NCI-H446 treated with DMSO at 0.1 percent for 48 hours (cell line): ENCODE measurements around the gene ZNF709.
"Not testable (repeated sequence)": the region's sequence is repeated elsewhere in the genome, so short reads cannot be mapped to it uniquely, and the experiment has no call there.

Experiments
- DNase-seq: peaks from one replicate; lab custom pipeline; 2025; lab: John Stamatoyannopoulos, UW

Gene ZNF709

DNA sequence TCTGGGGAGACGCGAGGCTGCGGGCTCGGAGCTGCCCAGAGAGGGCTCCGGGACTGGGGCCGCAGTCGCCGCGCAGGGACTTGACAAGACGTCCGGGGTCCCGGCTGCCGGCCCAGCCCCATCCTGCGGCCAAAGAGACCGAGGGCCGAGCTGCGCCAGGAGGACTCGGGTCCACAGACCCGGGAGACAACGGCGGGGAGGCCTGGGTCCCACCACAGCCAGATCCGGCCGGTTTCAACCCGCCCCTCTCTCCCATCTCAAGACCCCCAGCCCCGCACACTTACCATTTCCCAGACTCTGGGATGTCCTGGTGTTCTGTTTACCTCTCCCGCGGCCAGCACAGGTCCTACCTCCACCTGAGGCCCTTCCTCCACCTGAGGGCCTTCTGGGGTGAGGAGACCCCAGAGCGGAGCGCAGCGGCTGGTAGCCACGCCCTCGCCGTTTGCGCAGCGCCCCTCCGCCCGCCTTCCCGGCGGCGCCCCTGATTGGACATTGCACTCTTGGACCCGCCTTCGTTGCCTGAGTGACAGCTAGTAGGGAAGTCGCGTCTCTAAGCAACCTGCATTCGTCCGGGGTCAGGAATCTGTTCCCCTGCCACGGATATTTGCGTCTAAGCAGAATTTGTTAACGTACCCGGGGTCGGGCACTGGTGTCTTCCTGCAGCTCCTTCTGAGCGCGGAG, at the start of gene ZNF709:
Gene ZNF709 (minus strand): TSS at position 446 of the 681 bp plus-strand sequence. CDS start 159 bp downstream, at position 287.
- DNase-seq = peak; percentile 63

DNA sequence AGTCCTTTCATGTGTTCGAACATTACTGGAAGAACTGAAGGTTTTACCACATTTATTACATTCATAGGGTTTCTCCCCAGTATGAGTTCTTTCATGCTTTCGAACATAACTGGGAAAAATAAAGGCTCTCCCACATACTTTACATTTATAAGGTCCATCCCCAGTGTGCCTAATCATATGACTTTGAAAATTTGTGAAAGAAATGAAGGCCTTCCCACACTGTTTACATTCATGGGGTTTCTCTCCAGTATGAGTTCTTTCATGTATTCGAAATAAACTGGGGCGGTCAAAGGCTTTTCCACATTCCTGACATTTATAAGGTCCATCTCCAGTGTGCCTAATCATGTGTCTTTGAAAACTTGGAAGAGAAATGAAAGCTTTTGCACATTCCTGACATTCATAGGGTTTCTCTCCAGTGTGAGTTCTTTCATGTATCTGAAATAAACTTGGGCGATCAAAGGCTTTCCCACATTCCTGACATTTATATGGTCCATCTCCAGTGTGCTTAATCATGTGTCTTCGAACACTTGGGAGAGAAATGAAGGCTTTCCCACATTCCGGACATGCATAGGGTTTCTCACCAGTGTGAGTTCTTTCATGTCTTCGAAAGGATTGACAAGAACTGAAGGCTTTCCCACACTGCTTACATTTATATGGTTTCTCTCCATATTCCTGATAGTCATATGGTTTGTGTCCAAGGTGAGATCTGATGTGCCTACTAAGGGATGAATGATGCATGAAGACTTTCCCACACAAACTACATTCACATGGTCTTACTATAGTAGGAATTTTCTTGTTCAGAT, 42.6 kb upstream of the ZNF709 start:
- DNase-seq = no peak

DNA sequence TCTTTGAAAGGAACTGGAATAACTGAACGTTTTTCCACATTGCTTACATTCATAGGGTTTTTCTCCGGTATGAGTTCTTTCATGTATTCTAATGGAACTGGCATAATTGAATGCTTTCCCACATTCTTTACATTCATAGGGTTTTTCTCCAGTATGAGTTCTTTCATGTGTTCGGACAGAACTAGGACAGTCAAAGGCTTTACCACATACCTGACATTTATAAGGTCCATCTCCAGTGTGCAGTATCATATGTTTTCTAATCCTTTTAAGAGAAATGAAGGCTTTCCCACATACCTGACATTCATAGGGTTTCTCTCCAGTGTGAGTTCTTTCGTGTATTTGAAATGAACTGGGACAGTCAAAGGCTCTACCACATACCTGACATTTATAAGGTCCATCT, 41.9 kb upstream of the ZNF709 start:
- DNase-seq = no peak

DNA sequence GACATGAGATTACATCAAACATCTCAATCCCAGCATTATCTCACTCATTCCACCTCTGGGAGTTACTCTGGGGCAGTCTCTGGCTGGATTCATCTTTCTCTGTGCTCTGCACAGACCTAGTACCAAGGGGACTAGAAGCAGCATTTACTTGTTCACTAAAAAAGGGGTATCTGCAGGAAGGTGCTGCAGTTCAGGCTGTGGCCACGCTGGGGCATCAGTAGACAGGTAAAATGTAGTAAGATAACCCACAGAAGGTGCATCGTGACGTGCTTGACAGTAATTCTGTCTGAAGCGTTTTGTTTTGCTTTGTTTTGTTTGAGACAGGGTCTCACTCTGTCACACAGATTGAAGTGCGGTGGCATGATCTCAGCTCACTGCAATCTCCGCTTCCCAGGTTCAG, 37.4 kb upstream of the ZNF709 start:
- DNase-seq = no peak

DNA sequence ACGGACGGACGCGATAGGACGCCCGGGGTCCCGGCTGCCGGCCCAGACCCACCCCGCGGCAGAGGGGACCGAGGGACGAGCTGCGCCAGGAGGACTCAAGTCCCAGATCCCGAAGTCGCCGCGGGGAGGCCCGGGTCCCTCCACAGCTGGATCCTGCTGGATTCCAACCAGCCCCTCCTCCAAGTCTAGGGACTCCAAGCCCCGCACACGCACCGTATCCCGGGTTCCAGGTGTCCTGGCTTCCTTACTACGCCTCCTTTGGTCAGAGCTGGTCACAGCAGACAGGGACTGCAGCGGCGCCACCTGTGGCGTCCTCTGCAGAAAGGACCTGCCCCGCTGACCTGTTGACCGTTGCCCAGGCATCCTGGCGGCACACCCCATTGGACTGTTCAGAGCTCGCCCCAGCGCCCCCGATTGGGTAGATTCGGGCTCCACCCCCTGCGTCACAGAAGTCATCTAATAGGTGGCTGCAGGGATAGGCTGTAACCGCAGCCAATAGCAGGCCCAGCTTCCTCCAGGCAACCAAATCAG, 29.0 kb upstream of the ZNF709 start:
- DNase-seq = no peak

DNA sequence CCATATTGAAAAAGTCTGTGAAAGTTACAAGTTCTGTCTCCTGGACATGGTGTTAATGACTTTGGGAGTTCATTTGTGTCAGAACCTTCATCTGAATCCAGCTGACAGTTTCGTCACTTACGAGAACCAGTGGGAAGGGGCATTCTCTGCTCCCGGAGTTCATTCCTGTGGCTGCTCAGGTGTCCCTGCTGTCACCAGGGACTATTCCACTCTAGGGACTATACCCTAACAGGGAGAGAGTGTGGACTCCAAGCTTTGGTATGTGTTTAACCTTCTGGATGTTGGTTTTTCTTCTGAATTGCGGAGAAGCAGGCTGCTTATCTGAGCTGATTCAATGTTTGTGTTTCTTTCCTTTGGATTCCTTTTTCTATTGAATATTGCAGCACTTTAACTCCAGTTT, 12.4 kb upstream of the ZNF709 start:
- no peak for DNase-seq

DNA sequence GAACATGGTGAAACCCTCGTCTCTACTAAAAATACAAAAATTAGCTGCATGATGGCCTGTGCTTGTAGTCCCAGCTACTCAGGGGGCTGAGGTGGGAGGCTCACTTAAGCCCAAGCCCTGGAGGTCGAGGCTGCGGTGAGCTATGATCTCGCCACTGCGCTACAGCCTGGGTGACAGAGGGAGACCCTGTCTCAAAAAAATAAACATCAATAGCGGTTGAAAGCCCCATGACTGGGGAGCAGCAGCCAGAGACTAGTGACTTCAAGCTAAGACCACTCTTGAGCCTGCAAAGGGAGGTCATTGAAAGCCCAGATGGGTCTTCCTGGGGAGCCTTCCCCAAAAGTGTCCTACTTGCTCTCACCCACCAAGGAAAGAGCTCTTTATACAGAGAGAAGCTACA, 11.9 kb upstream of the ZNF709 start:
- no peak for DNase-seq

DNA sequence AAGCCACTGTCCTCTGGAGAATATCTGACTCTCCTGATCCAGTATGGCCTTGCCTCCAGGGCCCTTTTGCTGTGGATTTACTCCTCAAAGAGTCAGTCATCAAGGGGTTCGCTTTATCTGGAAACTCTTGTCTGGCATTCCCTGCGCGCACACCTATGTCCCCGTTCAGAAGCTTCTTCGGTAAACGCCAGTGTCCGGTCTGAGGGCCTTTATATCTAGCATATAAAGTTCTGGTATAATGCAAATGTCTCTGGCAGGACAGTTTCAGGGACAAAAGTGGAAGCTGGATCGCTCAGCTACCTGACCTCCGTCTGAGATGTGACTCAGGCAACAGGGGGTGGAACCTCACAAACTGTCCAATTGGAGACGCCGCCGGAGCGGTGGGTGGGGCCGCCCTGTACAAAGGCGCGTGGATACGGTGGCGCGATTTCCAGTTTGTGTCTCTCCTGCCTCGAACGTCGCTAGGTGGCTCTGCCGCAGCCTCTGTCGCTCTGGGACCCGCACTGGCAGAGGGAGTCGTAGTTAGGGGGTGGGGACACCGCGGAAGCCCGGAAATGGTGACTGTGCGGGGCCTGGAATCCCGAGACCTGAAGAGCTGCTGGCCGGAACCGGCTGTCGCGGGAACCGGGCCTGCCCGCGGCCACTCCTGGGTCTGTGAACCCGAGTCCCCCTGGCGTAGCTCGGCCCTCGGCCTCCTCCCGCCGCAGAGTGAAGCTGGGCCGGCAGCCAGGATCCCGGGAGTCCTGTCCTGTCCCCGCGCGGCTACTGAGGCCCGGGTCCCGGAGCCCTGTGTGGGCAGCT, 10.6 kb upstream of the ZNF709 start:
- no peak for DNase-seq

DNA sequence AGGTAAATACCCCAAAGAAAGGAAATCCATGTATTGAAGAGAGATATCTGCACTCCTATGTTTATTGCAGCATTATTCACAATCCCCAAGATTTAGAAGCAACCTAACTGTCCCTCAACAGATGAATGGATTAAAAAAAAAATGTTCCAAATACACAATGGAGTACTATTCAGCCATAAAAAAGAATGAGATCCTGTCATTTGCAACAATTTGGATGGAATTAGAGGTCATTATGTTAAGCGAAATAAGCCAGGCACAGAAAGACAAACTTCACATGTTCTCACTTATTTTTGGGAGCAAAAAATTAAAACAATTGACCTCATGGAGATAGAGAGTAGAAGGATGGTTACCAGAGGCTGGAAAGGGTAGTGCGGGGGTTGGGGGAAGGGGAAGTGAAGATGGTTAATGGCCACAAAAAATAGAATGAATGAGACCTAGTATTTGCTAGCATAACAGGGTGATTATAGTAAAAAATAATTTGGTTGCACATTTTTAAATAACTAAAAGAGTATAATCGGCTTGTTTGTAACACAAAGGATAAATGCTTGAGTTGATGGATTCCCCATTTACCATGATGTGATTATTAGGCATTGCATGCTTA, 9.7 kb upstream of the ZNF709 start:
- no peak for DNase-seq

DNA sequence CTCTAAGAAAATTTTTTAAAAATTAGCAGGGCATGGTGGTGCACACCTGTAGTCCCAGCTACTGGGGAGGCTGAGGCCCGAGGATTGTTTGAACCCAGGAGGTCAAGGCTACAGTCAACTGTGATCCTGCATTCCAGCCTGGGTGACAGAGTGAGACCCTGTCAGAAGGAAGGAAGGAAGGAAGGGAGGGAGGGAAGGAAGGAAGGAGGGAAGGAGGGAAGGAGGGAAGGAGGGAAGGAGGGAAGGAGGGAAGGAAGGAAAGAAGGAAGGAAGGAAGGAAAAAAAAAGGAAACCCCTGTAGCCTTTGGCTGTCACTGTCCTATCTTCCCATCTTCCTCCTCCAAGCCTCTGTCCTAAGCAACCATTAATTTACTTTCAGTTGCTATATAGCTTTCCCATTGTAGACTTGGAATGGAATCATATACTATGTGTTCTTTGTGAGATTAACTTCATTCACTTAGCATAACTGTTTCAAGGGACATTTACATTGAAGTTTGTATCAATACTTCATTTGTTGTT, 1.7 kb upstream of the ZNF709 start:
- not testable (repeated sequence) for DNase-seq

DNA sequence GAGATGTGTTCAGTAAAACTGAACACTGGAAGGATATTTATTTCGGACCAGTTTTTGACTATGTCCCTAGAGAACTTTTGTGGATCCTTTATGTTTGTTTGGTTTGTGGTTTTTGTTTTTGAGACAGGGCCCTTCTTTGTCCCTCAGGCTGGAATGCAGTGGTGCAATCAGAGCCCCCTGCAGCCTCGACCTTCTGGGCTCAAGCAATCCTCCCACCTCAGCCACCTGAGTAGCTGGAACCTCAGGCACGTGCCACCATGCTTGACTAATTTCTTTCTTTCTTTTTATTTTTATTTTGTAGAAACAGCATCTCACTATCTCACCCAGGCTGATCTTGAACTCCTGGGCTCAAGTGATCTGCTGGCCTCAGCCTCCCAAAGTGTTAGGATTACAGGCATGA, 955 bp upstream of the ZNF709 start:
- no peak for DNase-seq

DNA sequence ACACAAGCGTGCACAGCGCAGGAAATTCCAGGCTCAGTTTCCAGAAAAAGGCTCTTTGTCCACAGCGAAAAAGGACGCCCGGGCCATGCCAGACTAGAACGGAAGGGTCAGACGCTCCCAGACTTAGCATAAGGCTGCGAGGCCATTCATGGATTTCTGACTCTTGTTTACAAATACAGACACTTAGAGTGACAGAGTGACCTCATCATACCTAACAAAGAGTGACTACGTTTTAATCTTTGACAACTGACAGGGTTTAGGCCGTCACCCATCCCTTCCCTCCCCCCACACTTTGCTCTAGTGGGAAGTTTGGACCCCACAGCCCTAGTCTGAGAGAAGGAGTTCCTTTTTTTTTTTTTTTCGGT, 418 bp upstream of the ZNF709 start:
- DNase-seq = no peak

DNA sequence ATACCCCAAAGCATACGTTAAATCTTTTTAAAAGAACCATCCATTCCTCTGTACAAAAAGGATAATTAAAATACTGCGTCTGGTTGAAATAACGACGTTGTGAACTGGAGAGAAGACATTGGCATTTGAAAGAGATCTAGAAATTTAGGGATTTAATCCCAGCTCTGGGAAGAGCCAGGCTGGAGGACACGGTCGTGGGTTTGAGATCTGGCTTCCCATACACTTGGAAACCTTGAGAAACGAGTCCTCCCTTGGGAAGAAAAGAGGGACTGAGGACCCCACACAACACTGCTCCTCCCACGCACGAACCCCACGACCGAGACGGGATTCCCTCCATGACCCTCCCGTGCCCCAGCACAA, 625 bp downstream of the ZNF709 start:
- no peak for DNase-seq

DNA sequence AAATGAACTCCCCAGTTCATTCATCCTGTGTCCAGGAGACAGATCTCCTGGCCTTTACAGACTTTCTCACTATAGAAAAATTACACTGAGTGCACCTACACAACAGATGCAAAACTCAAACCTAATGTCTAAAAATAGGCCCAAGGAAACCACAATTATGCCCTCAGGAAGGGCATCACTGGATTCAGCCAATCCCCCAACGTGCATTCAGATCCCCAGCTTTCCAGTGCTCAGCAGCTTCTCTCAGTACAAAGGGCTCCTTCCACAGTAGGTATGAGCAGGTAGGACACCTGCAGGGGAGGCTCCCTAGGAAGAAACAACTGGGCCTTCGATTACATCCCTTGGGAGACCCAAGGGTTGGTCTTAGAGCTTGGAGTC, 2.1 kb downstream of the ZNF709 start:
- DNase-seq = no peak

DNA sequence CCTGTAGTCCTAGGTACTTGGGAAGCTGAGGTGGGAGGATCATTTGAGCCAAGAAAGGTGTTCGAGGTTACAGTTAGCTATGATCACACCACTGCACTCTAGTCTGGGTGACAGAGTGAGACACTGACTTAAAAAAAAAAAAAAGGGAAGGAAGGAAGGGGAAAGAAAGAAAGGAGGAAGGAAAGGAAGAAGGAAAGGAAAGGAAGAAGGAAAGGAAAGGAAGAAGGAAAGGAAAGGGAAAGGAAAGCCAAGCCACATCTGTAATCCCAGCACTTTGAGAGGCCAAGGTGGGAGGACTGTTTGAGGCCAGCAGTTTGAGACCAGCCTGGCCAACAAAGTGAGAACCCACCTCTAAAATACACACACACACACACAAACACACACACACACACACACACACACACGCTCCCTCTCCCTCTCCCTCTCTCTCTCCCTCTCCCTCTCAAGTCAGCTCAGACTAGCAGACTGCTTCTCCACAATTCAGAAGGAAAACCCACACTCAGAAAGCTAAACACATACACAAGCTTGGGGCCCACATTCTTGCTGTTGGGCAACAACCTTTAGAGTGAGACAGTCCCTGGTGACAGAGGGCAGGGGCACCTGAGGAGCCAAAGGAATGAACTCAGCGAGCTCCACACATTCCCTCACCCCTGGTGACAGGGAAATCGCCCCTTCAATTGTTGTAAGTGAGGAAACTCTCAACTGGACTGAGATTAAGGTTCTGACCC, 2.7 kb downstream of the ZNF709 start:
- DNase-seq = no peak

DNA sequence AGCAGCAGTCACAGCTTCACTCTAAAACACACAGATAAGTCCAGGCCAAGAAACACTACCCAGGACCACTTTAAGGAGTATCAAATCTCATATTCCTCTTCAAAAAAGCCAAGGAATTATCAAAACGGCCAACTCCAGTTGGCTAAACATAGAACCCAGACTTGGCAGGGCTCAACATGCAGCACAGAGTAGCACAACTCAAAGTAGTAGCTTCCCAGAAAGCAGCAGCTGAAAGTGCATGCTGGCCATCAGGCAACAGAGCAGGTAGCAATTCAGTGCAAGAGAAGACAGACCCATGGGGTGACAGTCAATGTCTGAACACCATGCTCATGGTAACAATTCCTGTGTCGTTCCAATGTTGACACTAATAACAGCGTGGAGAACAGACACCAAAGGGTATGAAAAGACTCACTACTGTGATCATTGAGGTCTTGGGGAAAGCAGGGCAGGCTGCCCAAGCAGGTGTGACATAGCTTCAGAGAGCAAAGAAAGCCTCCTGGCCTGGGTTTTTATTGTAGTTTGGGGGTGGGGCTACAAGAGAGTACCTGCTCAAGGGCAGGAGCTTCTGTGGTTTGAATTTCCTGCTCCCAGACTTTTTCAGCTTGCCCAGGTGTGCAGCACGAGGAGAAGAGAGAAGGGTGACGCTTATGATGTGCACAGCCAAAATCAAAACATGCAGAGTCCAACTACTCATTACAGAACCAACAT, 6.2 kb downstream of the ZNF709 start:
- no peak for DNase-seq

DNA sequence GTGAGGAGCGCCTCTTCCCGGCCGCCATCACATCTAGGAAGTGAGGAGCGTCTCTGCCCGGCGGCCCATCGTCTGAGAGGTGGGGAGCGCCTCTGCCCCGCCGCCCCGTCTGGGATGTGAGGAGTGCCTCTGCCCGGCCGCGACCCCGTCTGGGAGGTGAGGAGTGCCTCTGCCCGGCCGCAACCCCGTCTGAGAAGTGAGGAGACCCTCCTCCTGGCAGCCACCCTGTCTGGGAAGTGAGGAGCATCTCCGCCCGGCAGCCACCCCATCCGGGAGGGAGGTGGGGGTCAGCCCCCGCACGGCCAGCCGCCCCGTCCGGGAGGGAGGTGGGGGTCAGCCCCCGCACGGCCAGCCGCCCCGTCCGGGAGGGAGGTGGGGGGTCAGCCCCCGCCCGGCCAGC, 17.0 kb downstream of the ZNF709 start:
- not testable (repeated sequence) for DNase-seq

DNA sequence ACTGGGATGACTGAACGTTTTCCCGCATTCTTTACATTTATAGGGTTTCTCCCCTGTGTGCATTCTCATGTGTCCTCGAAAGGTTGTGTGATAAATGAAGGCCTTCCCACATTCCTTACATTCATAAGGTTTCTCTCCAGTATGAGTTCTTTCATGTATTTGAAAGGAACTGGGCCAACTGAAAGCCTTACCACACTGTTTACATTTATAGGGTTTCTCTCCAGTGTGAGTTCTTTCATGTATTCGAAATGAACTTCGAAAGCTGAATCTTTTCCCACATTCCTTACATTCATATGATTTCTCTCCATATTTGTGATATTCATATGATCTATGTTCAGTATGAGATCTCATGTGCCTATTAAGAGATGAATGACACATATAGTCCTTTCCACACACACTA, 19.4 kb downstream of the ZNF709 start:
- DNase-seq = no peak

DNA sequence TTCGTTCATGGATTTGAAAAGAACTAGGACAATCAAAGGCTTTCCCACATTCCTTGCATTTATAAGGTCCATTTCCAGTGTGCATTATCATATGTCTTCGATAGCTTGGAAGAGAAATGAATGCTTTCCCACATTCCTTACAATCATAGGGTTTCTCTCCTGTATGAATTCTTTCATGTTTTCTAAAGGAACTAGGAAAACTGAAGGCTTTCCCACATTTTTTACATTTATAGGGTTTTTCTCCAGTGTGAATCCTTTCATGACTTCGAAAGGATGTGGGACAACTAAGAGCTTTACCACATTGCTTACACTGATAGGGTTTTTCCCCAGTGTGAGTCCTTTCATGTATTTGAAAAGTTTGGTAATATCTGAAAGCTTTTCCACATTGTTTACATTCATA, 19.8 kb downstream of the ZNF709 start:
- no peak for DNase-seq

DNA sequence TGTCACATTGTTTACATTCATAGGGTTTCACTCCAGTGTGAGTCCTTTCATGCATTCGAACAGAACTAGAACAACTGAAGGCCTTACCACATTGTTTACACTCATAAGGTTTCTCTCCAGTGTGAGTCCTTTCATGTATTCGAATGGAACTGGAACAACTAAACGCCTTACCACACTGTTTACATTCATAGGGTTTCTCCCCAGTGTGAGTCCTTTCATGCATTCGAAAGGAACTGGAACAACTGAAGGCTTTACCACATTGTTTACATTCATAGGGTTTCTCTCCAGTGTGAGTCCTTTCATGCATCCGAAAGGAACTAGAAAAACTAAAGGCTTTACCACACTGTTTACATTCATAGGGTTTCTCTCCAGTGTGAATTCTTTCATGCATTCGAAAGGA, 20.5 kb downstream of the ZNF709 start:
- DNase-seq = not testable (repeated sequence)

DNA sequence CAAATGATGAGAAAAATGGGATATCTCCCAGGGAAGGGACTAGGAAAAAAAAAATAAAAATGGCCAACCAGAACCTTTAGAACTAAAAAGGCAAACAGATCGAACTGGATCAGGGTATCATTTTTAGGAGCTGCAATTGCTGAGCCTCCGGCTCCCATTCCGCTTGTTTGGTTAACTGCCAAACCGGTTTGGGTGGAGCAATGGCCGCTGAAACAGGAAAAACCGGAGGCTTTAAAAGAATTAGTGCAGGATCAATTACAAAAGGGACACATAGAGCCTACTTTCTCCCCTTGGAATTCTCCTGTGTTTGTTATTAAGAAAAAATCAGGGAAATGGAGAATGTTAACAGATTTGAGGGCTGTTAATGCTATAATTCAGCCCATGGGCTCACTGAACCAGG, 31.1 kb downstream of the ZNF709 start:
- DNase-seq = no peak
